HG03159 (cell line): Measurements from ENCODE around the gene GOLGA6L10.
"Not testable (repeated sequence)": the region's sequence is repeated elsewhere in the genome, so short reads cannot be mapped to it uniquely, and the experiment has no call there.

ENCODE experiments used
- ATAC-seq: cut with Tn5 transposase; IDR thresholded peaks from one replicate; pipeline ENCODE4 v1.9.1; 2021; ENCODE audit warnings: mild to moderate bottlenecking, moderate library complexity; ENCODE audit not compliant: unreplicated experiment

GOLGA6L10 gene

DNA sequence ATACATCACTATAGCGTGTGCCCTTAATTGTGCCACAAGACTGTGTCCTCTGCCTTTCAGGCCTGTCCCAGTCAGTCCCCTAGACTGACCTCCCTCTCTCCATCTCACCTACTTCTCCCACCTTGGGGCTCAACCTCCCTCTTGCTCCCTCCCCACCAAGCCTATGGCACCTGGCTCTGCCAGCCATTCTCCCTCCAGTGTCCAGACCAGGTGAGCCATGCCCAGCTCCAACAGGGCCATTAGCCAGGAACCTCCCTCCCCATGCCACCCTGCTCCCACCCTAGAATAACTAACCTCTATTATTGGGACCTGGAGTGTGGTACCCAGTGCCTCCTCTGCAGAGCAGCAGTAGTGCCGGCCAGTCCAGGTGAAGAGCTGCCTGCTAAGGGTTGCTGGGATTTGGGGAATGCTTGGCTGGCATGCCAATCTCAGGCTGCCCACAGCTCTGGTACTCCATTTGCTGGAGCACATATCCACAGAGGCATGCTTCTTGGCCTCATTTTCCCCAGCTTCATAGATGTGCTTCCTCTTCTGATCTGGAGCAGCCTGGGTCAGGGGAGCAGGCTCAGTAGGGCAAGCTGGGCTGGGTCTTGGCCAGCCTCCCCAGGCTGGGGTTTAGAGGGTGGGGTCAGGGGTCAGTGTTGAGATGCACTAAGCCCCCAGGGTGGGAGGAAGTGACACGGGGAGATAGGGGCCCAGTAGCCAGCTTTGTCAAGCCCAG, 47.8 kb downstream of the GOLGA6L10 start:
- ATAC-seq = no peak

DNA sequence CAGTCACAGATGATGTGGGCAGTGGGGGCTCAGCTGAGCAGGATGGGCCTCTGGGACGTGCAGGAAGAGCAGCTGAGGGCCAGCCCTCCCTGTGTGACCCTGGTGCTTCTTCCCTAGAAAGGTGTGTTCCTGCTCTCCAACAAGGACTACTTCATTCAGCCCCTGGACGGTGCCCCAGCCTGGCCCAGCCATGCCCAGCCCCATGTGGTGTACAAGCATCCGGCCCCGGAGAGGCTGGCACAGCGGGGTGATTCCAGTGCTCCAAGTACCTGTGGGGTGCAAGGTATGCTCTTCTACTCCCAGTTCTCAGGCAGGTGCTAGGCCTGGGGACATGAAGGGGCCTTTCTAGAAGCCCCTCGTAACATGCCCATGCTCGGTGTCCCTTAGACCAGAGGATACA, 48.4 kb downstream of the GOLGA6L10 start:
- no peak for ATAC-seq

DNA sequence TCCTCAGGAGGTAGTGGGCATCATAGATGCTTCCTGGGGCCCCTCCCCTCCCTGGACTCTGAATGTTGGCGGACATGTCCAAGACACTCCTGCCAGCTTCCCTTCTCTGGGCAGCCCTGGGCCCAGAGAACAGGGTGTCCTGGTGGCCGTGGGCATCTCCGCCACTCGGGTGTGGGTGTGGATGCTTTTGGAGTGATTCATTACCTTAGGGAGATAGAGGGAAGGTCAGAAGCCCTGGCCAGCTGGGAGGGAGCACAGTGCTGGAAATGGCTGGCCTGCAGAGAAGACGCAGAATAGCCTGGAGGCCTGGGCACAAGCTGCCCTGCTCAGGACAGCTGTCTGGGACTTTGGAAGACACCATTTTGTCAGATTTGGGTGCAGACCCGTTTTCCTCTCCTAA, 48.9 kb downstream of the GOLGA6L10 start:
- not testable (repeated sequence) for ATAC-seq

DNA sequence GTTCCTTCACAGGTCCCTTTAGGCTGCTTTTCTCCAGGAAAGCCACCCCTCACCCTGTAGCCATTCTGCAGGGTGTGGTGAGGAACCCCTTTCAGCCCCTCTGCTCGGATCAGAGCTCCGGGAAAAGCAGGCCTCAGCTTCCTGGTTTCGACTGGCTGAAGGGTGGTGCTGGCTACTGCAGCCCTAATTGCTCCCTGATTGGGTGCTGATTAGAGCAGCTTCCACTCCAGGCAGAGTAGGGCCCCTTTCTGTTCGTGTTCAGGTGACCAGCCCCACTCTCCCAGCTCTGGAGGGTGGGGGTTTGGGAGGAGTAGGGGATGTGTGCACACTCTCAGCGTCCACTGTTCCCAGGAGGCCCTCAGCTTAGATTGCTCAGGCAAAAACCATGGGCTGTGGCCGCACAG, 49.8 kb downstream of the GOLGA6L10 start:
- ATAC-seq = not testable (repeated sequence)

DNA sequence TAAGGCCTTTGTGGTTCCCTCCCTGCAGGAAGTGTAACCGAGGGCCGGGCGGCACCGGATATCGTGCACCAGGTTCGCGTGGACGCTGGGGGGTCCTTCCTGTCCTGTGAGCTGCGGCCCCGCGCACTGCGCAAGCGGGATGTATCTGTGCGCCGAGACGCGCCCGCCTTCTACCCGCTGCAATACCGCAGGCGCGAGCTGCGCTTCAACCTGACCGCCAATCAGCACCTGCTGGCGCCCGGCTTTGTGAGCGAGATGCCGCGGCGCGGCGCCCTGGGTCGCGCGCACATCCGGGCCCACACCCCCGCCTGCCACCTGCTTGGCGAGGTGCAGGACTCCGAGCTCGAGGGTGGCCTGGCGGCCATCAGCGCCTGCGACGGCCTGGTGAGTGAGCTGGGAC, 50.8 kb downstream of the GOLGA6L10 start:
- no peak for ATAC-seq

DNA sequence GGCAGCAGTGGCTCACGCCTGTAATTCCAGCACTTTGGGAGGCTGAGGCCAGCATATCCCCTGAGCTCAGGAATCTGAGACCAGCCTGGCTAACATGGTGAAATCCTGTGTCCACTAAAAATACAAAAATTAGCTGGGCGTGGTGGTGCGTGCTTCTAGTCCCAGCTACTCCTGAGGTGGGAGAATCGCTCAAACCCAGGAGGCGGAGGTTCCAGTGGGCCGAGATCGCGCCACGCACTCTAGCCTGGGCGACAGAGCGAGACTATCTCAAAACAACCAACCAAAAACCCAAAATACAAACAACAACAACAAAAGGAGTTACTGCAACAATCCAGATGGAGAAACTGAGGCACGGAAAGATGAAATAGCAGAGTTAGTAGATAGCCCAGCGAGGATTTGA, 51.2 kb downstream of the GOLGA6L10 start:
- ATAC-seq = no peak

DNA sequence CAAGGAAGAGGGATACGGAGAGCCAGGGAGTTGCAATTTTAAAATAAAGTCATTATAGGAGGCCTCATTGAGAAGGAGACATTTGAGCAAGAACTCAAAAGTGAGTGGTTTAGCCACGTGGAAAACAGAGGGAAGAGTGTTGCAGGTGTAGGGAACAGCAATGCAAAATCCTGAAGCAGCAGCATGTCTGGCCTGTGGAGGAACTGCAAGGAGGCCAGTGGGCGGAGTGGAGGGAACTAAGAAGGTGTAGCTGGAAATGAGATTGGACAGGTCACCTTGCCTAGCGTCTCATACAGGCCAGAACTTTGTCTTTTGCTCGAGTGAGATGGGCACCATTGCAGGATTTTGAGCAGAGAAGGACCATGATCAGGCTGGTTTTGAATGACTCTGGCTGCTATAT, 51.7 kb downstream of the GOLGA6L10 start:
- ATAC-seq = no peak

DNA sequence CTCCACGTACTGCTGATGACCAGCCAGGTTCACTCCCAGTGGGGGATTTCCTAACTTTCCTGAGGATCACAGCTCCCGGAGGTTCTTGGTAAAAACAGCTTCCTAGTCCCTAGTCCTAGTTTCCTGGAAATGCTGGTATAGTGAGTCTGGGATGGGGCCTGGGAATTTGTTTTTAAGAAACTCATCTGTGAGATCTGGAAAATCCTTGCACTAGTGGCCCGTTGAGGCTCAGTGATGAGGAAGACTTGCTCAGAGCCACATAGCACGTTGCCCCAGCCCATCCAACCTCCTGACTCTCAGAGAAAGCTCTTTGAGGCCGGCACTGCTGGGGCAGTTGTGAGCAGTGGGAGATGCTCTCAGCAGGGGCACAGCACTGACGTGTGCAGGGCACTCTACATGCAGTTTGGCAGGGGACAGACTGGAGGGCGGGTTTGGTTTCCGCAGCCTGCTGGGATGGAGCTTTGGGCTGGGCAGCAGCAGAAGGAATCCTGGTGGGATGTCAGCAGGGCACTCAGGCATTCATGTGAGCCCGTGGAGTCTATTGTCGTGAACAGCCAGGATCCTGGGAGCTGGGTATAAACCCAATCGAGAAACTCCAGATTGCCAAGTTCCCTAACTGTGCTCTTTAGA, 55.1 kb downstream of the GOLGA6L10 start:
- ATAC-seq = no peak

DNA sequence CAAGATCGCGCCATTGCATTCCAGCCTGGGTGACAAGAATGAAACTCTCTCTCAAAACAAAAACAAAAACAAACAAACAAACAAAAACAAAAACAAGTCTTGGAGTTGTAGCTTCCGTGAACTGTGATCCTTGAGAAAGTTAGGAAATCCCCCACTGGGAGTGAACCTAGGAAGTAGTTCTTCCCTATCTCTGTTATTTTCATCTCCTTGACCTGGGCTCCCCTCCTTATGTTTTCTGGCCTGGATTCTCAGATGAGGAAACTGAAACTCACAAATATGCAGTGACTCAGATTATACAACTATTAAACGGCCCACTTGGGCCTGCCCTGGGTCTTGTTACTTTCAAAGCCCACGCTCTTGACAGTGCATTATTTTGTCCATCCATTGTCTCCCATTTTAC, 57.0 kb downstream of the GOLGA6L10 start:
- ATAC-seq = no peak
